Muscle of leg (tissue), 11 donors: Measurements from ENCODE around the gene ATP5MG. TPM values are rescaled to one million over a fixed set of nuclear protein-coding genes. Genes with fewer than 3 reads are reported as not detected.

ENCODE experiments used
- DNase-seq: peaks from one replicate; pipeline ENCODE4 v3.0.0; 2013
- H3K27ac ChIP-seq: one replicate; pipeline ENCODE4 v1.5.1; 2013; ENCODE audit warnings: mild to moderate bottlenecking, low read length, control low read depth
- H3K27me3 ChIP-seq: one replicate; pipeline ENCODE4 v1.6.1; 2013; ENCODE audit warnings: low read length; ENCODE audit not compliant: control insufficient read depth, insufficient read depth
- H3K36me3 ChIP-seq: one replicate; pipeline ENCODE4 v1.6.1; 2013; ENCODE audit warnings: low read length; ENCODE audit not compliant: control insufficient read depth, insufficient read depth
- H3K4me1 ChIP-seq: one replicate; pipeline ENCODE4 v1.6.1; 2013; ENCODE audit warnings: low read length; ENCODE audit not compliant: control insufficient read depth, insufficient read depth
- H3K4me3 ChIP-seq: one replicate; pipeline ENCODE4 v1.5.1; 2013; ENCODE audit warnings: low read length, control low read depth
- H3K9me3 ChIP-seq: replicated peaks from 2 replicates; pipeline ENCODE4 v1.6.1; 2013; ENCODE audit warnings: low read depth, low read length; ENCODE audit not compliant: control insufficient read depth
- WGBS: methylation state at CpG from one replicate; pipeline ENCODE4 v1.1.5; 2013; ENCODE audit warnings: missing lambda C conversion rate; ENCODE audit not compliant: insufficient coverage; 5-methylcytosine and 5-hydroxymethylcytosine counted together
- polyA plus RNA-seq, 8 donors: library from polyadenylated mRNA; unstranded; fragments of 120-200 nt; gene quantifications; one replicate each; pipeline versions ENCODE4 v1.2.1 to v1.2.3, GENCODE V29; 2013; ENCODE audit warnings: inconsistent platforms in 1 of 8, low replicate concordance in 1 of 8; ENCODE audit not compliant: insufficient read length in 8 of 8, insufficient read depth in 1 of 8
- total RNA-seq: library from RNA; stranded (reverse); fragments of 120-200 nt; gene quantifications from one replicate; pipeline ENCODE4 v1.2.4, GENCODE V29; 2013

Gene ATP5MG
- total and polyA plus RNA-seq, 9 donors = 256 to 442 (median 417) TPM

GRCh38 chr11:118373263-118373662, 28.1 kb upstream of the ATP5MG start:
- Histone ChIP-seq H3K27me3 (no peaks in the 10 kb centered on the region), H3K36me3 (peaks cover 76% of the 10 kb centered on the region), H3K27ac (no peak overlapping the region), H3K9me3 (no peaks in the 10 kb centered on the region), H3K4me3 (no peak overlapping the region), H3K4me1 (no peaks in the 10 kb centered on the region)
- 100% methylated on average over 2 of the region's 2 CpGs for WGBS
- DNase-seq = no peak

- 100% methylated on average over 2 of the region's 5 CpGs for WGBS
- Histone ChIP-seq H3K27ac (no peak overlapping the region), H3K4me1 (no peaks in the 10 kb centered on the region), H3K9me3 (no peaks in the 10 kb centered on the region), H3K4me3 (no peak overlapping the region), H3K27me3 (no peaks in the 10 kb centered on the region), H3K36me3 (peaks cover 73% of the 10 kb centered on the region)
- no peak for DNase-seq
These were observed 27.5 kb upstream of the ATP5MG start for GRCh38 chr11:118373871-118374270.

- 68% methylated on average over 2 of the region's 3 CpGs for WGBS
- Histone ChIP-seq H3K9me3 (no peaks in the 10 kb centered on the region), H3K27ac (no peak overlapping the region), H3K4me1 (no peaks in the 10 kb centered on the region), H3K27me3 (no peaks in the 10 kb centered on the region), H3K4me3 (no peak overlapping the region), H3K36me3 (peaks cover 73% of the 10 kb centered on the region)
- peak; percentile 43 for DNase-seq
These were observed 26.7 kb upstream of the ATP5MG start for GRCh38 chr11:118374729-118375128.

GRCh38 chr11:118375978-118376377, 25.4 kb upstream of the ATP5MG start:
- Histone ChIP-seq H3K27me3 (no peaks in the 10 kb centered on the region), H3K4me3 (no peak overlapping the region), H3K36me3 (peaks cover 72% of the 10 kb centered on the region), H3K9me3 (no peaks in the 10 kb centered on the region), H3K27ac (no peak overlapping the region), H3K4me1 (no peaks in the 10 kb centered on the region)
- DNase-seq = no peak

- Histone ChIP-seq H3K4me1 (no peaks in the 10 kb centered on the region), H3K27me3 (no peaks in the 10 kb centered on the region), H3K36me3 (peaks cover 64% of the 10 kb centered on the region), H3K27ac (no peak overlapping the region), H3K4me3 (no peak overlapping the region), H3K9me3 (no peaks in the 10 kb centered on the region)
- WGBS = 90% methylated on average over 3 of the region's 4 CpGs
- DNase-seq = no peak
These were observed 21.9 kb upstream of the ATP5MG start for GRCh38 chr11:118379497-118379896.

- H3K4me3 ChIP-seq = no peak overlapping the region
- no peak overlapping the region for H3K27ac ChIP-seq
- H3K4me1 ChIP-seq = no peaks in the 10 kb centered on the region
- peak; percentile 12 for DNase-seq
- no peaks in the 10 kb centered on the region for H3K27me3 ChIP-seq
- no peaks in the 10 kb centered on the region for H3K9me3 ChIP-seq
- H3K36me3 ChIP-seq = peaks cover 63% of the 10 kb centered on the region
These were observed 20.8 kb upstream of the ATP5MG start for GRCh38 chr11:118380571-118380970.

GRCh38 chr11:118382954-118383353, 18.5 kb upstream of the ATP5MG start:
- Histone ChIP-seq H3K4me1 (no peaks in the 10 kb centered on the region), H3K27ac (no peak overlapping the region), H3K9me3 (no peaks in the 10 kb centered on the region), H3K27me3 (no peaks in the 10 kb centered on the region), H3K4me3 (no peak overlapping the region), H3K36me3 (peaks cover 65% of the 10 kb centered on the region)
- 100% methylated on average over 1 of the region's 3 CpGs for WGBS
- DNase-seq = no peak

- Histone ChIP-seq H3K4me3 (no peak overlapping the region), H3K27me3 (no peaks in the 10 kb centered on the region), H3K27ac (no peak overlapping the region), H3K36me3 (peaks cover 67% of the 10 kb centered on the region), H3K9me3 (no peaks in the 10 kb centered on the region), H3K4me1 (no peaks in the 10 kb centered on the region)
- no CpG with 5 or more reads among the region's 3 CpGs for WGBS
- DNase-seq = no peak
These were observed 17.7 kb upstream of the ATP5MG start for GRCh38 chr11:118383657-118384056.

- peaks cover 4% of the 10 kb centered on the region for H3K4me1 ChIP-seq
- no peak overlapping the region for H3K27ac ChIP-seq
- peaks cover 50% of the 10 kb centered on the region for H3K36me3 ChIP-seq
- H3K4me3 ChIP-seq = no peak overlapping the region
- no peaks in the 10 kb centered on the region for H3K27me3 ChIP-seq
- H3K9me3 ChIP-seq = no peaks in the 10 kb centered on the region
- DNase-seq = no peak
- WGBS = no CpG with 5 or more reads among the region's 6 CpGs
These were observed 5.3 kb upstream of the ATP5MG start for GRCh38 chr11:118396097-118396501.

GRCh38 chr11:118397448-118397847, 4.0 kb upstream of the ATP5MG start:
- H3K36me3 ChIP-seq = peaks cover 44% of the 10 kb centered on the region
- no peaks in the 10 kb centered on the region for H3K27me3 ChIP-seq
- no peak overlapping the region for H3K27ac ChIP-seq
- H3K9me3 ChIP-seq = no peaks in the 10 kb centered on the region
- H3K4me1 ChIP-seq = peaks cover 4% of the 10 kb centered on the region
- H3K4me3 ChIP-seq = no peak overlapping the region
- no peak for DNase-seq

GRCh38 chr11:118398791-118399559, 2.4 kb upstream of the ATP5MG start:
- Histone ChIP-seq H3K27ac (no peak overlapping the region), H3K4me1 (peaks cover 14% of the 10 kb centered on the region), H3K9me3 (no peaks in the 10 kb centered on the region), H3K4me3 (no peak overlapping the region), H3K36me3 (peaks cover 28% of the 10 kb centered on the region), H3K27me3 (no peaks in the 10 kb centered on the region)
- DNase-seq = no peak
- no CpG with 5 or more reads among the region's 3 CpGs for WGBS
